Stomach smooth muscle (tissue), 2 donors: ENCODE data around the gene CLCN3.
"Not testable (repeated sequence)": the region's sequence is repeated elsewhere in the genome, so short reads cannot be mapped to it uniquely, and the experiment has no call there.

Source experiments
- H3K27ac ChIP-seq: one replicate; pipeline ENCODE4 v1.7.0; 2013; ENCODE audit warnings: mild to moderate bottlenecking, low read length, inconsistent platforms
- H3K27me3 ChIP-seq, 2 donors: one replicate each; pipeline ENCODE4 v1.7.0; 2013; ENCODE audit warnings: low read length in 2 of 2; ENCODE audit not compliant: insufficient read depth in 2 of 2, control insufficient read depth in 1 of 2
- H3K36me3 ChIP-seq, 2 donors: one replicate each; pipeline ENCODE4 v1.7.0; 2013; ENCODE audit warnings: low read length in 2 of 2; ENCODE audit not compliant: control insufficient read depth in 2 of 2, insufficient read depth in 2 of 2
- H3K4me1 ChIP-seq: one replicate; pipeline ENCODE4 v1.7.0; 2013; ENCODE audit warnings: low read length; ENCODE audit not compliant: control insufficient read depth, insufficient read depth
- H3K4me3 ChIP-seq, 2 donors: one replicate each; pipeline ENCODE4 v1.7.0; 2013; ENCODE audit warnings: low read length in 2 of 2
- H3K9ac ChIP-seq, 2 donors: one replicate each; pipeline ENCODE4 v1.7.0; 2013; ENCODE audit warnings: low read length in 2 of 2, mild to moderate bottlenecking in 1 of 2
- H3K9me3 ChIP-seq, 2 donors: one replicate each; pipeline ENCODE4 v1.7.0; 2013; ENCODE audit warnings: low read length in 2 of 2; ENCODE audit not compliant: control insufficient read depth in 2 of 2
- donor health status: healthy.
- donor health status: Pancreatic carcinoma.

CLCN3 gene

GRCh38 chr4:169707958-169708643, 87.7 kb downstream of the CLCN3 start:
- H3K27me3 ChIP-seq: no peaks in the 10 kb centered on the region
- no peak overlapping the region for H3K4me3 ChIP-seq
- peaks cover 6 to 9% of the 10 kb centered on the region in 2 donors for H3K36me3 ChIP-seq
- H3K27ac ChIP-seq: no peak overlapping the region
- H3K4me1 ChIP-seq: no peaks in the 10 kb centered on the region
- no peaks in the 10 kb centered on the region for H3K9me3 ChIP-seq
- no peak overlapping the region for H3K9ac ChIP-seq

DNA sequence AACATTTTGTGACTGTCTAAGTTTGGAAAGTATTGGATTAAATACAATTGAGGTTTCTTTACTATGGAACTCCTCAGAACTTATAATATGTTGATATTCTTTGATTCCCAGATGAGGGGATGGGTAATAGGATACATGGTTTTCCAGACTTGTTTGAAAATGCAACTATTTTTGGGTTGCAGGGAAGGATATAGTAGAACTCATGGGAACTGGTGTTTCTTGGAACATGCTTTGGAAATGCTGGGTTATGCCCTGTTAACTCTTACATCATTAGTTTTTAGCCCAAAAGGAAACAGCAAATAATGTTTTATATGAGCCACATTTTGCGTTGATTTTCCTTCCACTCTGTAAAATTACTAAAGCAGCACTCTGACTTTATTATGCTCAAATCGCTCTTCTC, 95.4 kb downstream of the CLCN3 start:
- Histone ChIP-seq H3K27ac (no peak overlapping the region), H3K9me3 (no peaks in the 10 kb centered on the region), H3K27me3 (no peaks in the 10 kb centered on the region), H3K9ac (no peak overlapping the region), H3K4me3 (no peak overlapping the region), H3K4me1 (no peaks in the 10 kb centered on the region), H3K36me3 (peaks cover 9 to 12% of the 10 kb centered on the region in 2 donors)

DNA sequence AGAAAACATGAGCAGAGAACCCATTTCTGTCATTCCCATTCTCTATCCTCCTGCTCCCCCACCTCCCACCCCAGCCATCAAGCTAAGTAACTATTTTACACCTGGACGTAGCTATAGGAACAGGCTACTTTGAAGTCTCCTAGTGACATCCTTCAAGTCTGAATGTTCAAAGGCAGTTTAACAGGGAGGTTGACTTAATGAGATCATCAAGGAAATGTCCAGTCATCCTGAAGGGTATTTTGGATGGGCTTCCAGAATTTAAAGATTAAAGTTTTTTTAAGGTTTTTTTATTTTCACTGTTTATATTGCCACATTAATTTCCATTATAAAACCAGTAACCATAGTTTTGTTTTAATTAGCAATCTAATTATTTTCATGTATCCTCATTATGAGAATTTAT, 96.3 kb downstream of the CLCN3 start:
- Histone ChIP-seq H3K36me3 (peaks cover 9 to 12% of the 10 kb centered on the region in 2 donors), H3K4me1 (no peaks in the 10 kb centered on the region)

DNA sequence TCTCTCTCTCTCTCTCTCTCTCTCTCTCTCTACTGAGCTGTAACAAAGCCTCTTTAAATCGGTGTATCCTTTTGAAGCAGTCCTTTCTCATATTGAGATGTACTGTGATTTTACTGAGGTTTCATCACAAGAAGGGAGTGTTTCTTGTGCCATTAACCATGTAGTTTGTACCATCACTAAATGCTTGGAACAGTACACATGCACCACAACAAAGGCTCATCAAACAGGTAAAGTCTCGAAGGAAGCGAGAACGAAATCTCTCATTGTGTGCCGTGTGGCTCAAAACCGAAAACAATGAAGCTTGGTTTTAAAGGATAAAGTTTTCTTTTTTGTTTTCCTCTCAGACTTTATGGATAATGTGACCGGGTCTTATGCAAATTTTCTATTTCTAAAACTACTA, 100.2 kb downstream of the CLCN3 start:
- peaks cover 5 to 8% of the 10 kb centered on the region in 2 donors for H3K36me3 ChIP-seq
- H3K9ac ChIP-seq: no peak overlapping the region
- no peak overlapping the region for H3K27ac ChIP-seq
- no peak overlapping the region for H3K4me3 ChIP-seq
- H3K9me3 ChIP-seq: no peaks in the 10 kb centered on the region
- no peaks in the 10 kb centered on the region for H3K4me1 ChIP-seq
- no peaks in the 10 kb centered on the region for H3K27me3 ChIP-seq

More for the DNA sequence above, 96.3 kb downstream of the CLCN3 start:
- Histone ChIP-seq H3K9me3 (no peaks in the 10 kb centered on the region), H3K27me3 (no peaks in the 10 kb centered on the region), H3K4me3 (no peak overlapping the region), H3K9ac (no peak overlapping the region), H3K27ac (no peak overlapping the region)

DNA sequence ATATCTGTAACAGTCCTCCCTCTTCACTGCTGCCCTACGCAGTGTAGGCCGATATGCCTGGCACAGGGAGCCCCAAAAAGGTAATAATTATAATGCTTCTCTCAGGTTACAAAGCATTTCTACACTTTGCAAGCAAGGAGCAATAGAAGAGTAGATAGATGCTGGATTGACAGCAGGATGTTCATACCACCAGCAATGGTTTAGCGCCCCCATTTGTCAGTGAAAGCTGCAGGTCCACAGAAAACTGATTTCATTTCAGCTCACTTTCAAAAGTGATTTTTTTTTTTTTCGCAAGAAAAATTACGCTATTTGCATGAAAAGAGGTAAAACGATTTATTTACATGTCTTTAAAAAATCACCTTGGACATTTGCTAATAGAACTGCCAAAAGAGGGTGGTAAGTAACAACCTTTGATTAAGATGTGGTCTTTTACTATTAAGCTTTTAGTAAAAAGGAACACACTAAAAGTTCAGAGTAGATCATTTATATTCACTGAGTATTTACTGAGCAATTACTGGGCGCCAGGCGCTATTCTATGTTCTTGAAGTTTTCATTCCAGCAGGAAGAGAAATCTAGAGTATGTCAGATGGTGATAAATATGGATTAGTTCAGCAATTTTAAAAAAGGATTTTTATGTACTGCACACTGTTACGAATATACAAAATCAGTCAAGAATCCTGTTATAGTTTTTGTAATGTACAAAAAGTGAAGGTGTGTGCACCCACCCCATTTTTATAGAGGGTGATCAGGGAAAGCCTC, 103.0 kb downstream of the CLCN3 start:
- no peak overlapping the region for H3K27ac ChIP-seq
- H3K4me1 ChIP-seq: no peaks in the 10 kb centered on the region
- H3K9ac ChIP-seq: no peak overlapping the region
- H3K4me3 ChIP-seq: no peak overlapping the region
- no peaks in the 10 kb centered on the region for H3K27me3 ChIP-seq
- H3K9me3 ChIP-seq: no peaks in the 10 kb centered on the region
- H3K36me3 ChIP-seq: peaks cover 5 to 8% of the 10 kb centered on the region in 2 donors

DNA sequence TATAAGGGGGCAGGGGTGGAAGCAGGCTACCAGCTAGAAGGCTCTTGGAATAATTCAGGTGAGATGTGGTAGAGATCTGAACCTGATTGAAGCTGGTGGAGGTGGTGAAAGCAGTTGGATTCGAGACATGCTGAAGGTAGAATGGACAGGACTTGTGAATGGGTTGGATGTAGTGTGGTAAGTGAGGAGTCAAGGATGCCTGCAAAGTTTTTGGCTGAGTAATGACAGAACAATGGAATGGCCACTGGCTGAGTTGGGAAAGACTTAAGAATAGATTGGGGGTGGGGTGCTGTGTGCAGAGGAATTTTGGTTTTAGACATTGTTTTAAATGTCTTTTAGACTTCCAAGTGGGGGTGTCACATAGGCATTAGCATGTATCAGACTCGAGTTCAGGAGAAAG, 103.9 kb downstream of the CLCN3 start:
- H3K36me3 ChIP-seq: peaks cover 5 to 9% of the 10 kb centered on the region in 2 donors
- H3K27me3 ChIP-seq: no peaks in the 10 kb centered on the region
- no peak overlapping the region for H3K27ac ChIP-seq

GRCh38 chr4:169727616-169728015, 107.2 kb downstream of the CLCN3 start:
- Histone ChIP-seq H3K4me1 (no peaks in the 10 kb centered on the region), H3K9me3 (no peaks in the 10 kb centered on the region), H3K27ac (no peak overlapping the region), H3K27me3 (no peaks in the 10 kb centered on the region), H3K9ac (no peak overlapping the region), H3K4me3 (no peak overlapping the region), H3K36me3 (peaks cover 11 to 18% of the 10 kb centered on the region in 2 donors)

More for the DNA sequence above, 103.9 kb downstream of the CLCN3 start:
- H3K9ac ChIP-seq: no peak overlapping the region
- H3K9me3 ChIP-seq: no peaks in the 10 kb centered on the region
- no peak overlapping the region for H3K4me3 ChIP-seq
- H3K4me1 ChIP-seq: no peaks in the 10 kb centered on the region

DNA sequence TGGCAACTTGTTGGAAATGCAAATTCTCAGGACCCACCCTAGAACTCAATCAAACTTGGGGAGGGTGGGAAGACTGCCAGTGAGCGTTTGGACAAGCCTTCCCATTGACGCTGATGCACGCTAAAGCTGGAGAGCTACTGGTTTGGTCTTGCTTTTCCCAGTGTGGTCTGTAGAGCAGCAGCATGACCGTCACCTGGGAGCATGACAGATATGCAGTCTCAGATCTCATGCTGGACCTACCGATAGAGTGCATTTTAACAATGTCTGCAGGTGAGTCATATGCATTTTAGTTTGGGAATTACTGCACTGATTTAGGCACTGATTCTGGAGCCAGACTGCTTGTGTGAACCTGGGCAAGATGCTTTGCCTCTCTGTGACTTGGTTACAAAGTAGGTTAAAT, 110.2 kb downstream of the CLCN3 start:
- Histone ChIP-seq H3K9ac (no peak overlapping the region), H3K4me1 (no peaks in the 10 kb centered on the region), H3K4me3 (no peak overlapping the region), H3K36me3 (peaks cover 10 to 20% of the 10 kb centered on the region in 2 donors), H3K27me3 (no peaks in the 10 kb centered on the region), H3K9me3 (no peaks in the 10 kb centered on the region), H3K27ac (no peak overlapping the region)

GRCh38 chr4:169738604-169739003, 118.2 kb downstream of the CLCN3 start:
- H3K4me1 ChIP-seq, H3K9me3 ChIP-seq, H3K4me3 ChIP-seq, H3K9ac ChIP-seq, H3K27ac ChIP-seq, H3K27me3 ChIP-seq: not testable (repeated sequence)
- H3K36me3 ChIP-seq: peaks cover 6 to 13% of the 10 kb centered on the region in 2 donors

- Histone ChIP-seq H3K4me3 (no peak overlapping the region), H3K36me3 (peaks cover 5 to 16% of the 10 kb centered on the region in 2 donors), H3K27me3 (no peaks in the 10 kb centered on the region), H3K9ac (no peak overlapping the region), H3K4me1 (no peaks in the 10 kb centered on the region), H3K27ac (no peak overlapping the region), H3K9me3 (no peaks in the 10 kb centered on the region)
Observed at GRCh38 chr4:169741569-169741968, 121.2 kb downstream of the CLCN3 start.

GRCh38 chr4:169744601-169745000, 124.2 kb downstream of the CLCN3 start:
- Histone ChIP-seq H3K4me3 (no peak overlapping the region), H3K4me1 (no peaks in the 10 kb centered on the region), H3K27me3 (no peaks in the 10 kb centered on the region), H3K9ac (no peak overlapping the region), H3K9me3 (no peaks in the 10 kb centered on the region), H3K36me3 (peaks cover 11 to 15% of the 10 kb centered on the region in 2 donors), H3K27ac (no peak overlapping the region)
